ENCODE data around the gene LMTK2.

DNA sequence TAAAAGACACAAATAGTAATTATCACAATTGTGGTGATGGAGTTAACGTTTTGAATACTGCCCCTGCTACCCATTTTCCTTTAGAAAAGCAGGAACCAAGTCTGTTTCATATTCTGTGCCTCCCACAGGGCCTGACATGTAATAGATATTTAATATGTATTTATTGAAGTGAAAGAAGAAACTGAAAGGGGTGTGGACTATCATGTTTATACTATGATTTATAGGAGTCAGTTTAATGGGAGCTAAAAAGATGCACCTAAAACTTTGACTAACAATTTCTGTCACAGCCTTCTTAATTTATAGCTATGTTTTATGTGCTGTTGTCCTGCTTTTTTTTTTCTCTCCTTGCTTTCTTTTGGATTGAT is 80.5 kb downstream of the LMTK2 start:
- TF ChIP-seq, protein P1, sequence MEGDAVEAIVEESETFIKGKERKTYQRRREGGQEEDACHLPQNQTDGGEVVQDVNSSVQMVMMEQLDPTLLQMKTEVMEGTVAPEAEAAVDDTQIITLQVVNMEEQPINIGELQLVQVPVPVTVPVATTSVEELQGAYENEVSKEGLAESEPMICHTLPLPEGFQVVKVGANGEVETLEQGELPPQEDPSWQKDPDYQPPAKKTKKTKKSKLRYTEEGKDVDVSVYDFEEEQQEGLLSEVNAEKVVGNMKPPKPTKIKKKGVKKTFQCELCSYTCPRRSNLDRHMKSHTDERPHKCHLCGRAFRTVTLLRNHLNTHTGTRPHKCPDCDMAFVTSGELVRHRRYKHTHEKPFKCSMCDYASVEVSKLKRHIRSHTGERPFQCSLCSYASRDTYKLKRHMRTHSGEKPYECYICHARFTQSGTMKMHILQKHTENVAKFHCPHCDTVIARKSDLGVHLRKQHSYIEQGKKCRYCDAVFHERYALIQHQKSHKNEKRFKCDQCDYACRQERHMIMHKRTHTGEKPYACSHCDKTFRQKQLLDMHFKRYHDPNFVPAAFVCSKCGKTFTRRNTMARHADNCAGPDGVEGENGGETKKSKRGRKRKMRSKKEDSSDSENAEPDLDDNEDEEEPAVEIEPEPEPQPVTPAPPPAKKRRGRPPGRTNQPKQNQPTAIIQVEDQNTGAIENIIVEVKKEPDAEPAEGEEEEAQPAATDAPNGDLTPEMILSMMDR (IDR thresholded peaks at IDR 0.05), result no peak
- TF ChIP-seq POLR2A (IDR thresholded peaks at IDR 0.05; ENCODE audit: low read depth), result no peak
- no peak for TF ChIP-seq POLR2AphosphoS5 (IDR thresholded peaks at IDR 0.05)
- no peak for TF ChIP-seq EP300 (IDR thresholded peaks at IDR 0.05)
